Activated CD4-positive, alpha-beta T cell treated with anti-CD3 and anti-CD28 coated beads, Interleukin-2, amount 50 U/mL, for 24 hours (primary cell): ENCODE measurements around the gene PDIA3.
"Not testable (repeated sequence)": the region's sequence is repeated elsewhere in the genome, so short reads cannot be mapped to it uniquely, and the experiment has no call there.

ENCODE experiments used
- DNase-seq, 2 donors: peaks; one replicate each; pipeline ENCODE4 v3.0.0-alpha.2; 2020; ENCODE audit warnings: low read depth in 1 of 2, low spot score in 1 of 2

Gene PDIA3

GRCh38 chr15:43776101-43776717 lies 30.0 kb downstream of the PDIA3 start:
- peak in 1 of 2 donors; percentile 16 for DNase-seq

- peak; percentile 44 to 52 for DNase-seq
Observed at GRCh38 chr15:43776718-43777266, 30.6 kb downstream of the PDIA3 start, which contains the start of gene ELL3. TSS of gene ELL3 (minus strand) at chr15:43776966. CDS start at chr15:43776901, 65 bp downstream.

GRCh38 chr15:43777267-43777914 lies 31.2 kb downstream of the PDIA3 start:
- DNase-seq: peak; percentile 62 to 78

GRCh38 chr15:43779016-43779415 lies 32.8 kb downstream of the PDIA3 start:
- DNase-seq: no peak

- no peak for DNase-seq
Observed at GRCh38 chr15:43789409-43789808, 43.2 kb downstream of the PDIA3 start.

- DNase-seq: peak; percentile 99 to 100
Observed at GRCh38 chr15:43791993-43792760, 45.9 kb downstream of the PDIA3 start, which contains the start of gene SERF2. TSS of gene SERF2 (plus strand) at chr15:43792320. CDS start at chr15:43792377, 57 bp downstream.

- no peak for DNase-seq
Observed at GRCh38 chr15:43792761-43793476, 46.7 kb downstream of the PDIA3 start.

- no peak for DNase-seq
Observed at GRCh38 chr15:43793647-43794046, 47.4 kb downstream of the PDIA3 start.

- no peak for DNase-seq
Observed at GRCh38 chr15:43794269-43795037, 48.2 kb downstream of the PDIA3 start.

GRCh38 chr15:43795197-43795596 lies 49.0 kb downstream of the PDIA3 start:
- DNase-seq: no peak

GRCh38 chr15:43795997-43796396 lies 49.8 kb downstream of the PDIA3 start:
- no peak for DNase-seq

- no peak for DNase-seq
Observed at GRCh38 chr15:43796566-43796965, 50.3 kb downstream of the PDIA3 start.

- DNase-seq: no peak
Observed at GRCh38 chr15:43799209-43799944, 53.1 kb downstream of the PDIA3 start.

GRCh38 chr15:43799945-43800285 lies 53.7 kb downstream of the PDIA3 start, which contains the start of gene SERINC4:
TSS of gene SERINC4 (minus strand) at chr15:43800220. CDS start at chr15:43799986, 234 bp downstream.
- no peak for DNase-seq

GRCh38 chr15:43800286-43801141 lies 54.3 kb downstream of the PDIA3 start, which contains the start of gene HYPK:
TSS of gene HYPK (plus strand) at chr15:43800599. CDS start at chr15:43800623, 24 bp downstream.
- DNase-seq: peak; percentile 81 to 88

- not testable (repeated sequence) for DNase-seq
Observed at GRCh38 chr15:43802676-43803075, 56.4 kb downstream of the PDIA3 start.

- DNase-seq: no peak
Observed at GRCh38 chr15:43808435-43808950, 62.3 kb downstream of the PDIA3 start.
